Measurements from ENCODE around the gene ZNF839. TPM values are rescaled to one million over a fixed set of nuclear protein-coding genes. Genes with fewer than 3 reads are reported as not detected.

ZNF839 gene
- total RNA-seq, 1 experiment from 2014 or later, result 15.1 TPM

DNA sequence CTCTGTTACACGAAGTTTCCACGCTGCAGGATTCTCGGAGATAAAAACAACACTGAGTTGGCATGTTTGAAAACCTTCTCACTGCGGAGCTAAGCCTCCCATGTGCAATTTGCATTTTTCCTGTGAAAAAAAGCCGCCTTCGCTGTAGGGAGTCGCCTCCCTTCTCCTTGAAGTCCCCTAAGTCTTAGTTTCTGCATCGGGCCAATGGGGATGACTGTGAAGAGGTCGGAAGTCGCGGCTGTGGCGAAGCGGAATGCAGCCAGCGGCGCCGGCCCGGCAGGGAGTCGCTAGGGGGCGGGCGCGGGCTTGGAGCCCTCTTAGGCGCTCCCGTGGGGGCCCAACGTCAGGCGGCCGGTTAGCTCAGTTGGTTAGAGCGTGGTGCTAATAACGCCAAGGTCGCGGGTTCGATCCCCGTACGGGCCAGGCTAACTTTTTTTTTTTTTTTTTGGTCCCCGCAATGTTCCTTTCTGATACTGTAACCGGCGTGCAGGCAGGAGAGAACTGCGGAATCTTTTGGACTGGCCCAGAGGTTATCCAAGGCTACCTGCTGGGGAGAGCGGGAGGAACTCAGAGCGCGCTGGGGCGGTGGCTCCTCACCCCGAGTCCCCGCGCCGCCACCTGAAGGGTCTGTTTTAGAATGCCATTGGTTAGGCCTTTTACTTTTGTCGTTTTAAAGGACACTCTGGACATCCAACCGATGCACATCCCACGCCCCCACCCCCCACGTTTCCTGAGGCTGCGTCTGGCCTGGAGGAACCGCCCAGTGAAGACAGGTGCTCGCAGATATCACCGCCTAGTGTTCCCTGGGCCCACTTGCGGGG lies 2.6 kb upstream of the ZNF839 start (continued):
- TF ChIP-seq, protein P1, sequence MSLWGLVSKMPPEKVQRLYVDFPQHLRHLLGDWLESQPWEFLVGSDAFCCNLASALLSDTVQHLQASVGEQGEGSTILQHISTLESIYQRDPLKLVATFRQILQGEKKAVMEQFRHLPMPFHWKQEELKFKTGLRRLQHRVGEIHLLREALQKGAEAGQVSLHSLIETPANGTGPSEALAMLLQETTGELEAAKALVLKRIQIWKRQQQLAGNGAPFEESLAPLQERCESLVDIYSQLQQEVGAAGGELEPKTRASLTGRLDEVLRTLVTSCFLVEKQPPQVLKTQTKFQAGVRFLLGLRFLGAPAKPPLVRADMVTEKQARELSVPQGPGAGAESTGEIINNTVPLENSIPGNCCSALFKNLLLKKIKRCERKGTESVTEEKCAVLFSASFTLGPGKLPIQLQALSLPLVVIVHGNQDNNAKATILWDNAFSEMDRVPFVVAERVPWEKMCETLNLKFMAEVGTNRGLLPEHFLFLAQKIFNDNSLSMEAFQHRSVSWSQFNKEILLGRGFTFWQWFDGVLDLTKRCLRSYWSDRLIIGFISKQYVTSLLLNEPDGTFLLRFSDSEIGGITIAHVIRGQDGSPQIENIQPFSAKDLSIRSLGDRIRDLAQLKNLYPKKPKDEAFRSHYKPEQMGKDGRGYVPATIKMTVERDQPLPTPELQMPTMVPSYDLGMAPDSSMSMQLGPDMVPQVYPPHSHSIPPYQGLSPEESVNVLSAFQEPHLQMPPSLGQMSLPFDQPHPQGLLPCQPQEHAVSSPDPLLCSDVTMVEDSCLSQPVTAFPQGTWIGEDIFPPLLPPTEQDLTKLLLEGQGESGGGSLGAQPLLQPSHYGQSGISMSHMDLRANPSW (CRISPR knock-in tag; conservative IDR thresholded peaks at IDR 0.05; ENCODE audit: low read depth), result 0 out of 2 replicates have a peak, but pooled peaks have one; percentile 21
- no peak for TF ChIP-seq NR2C2 (CRISPR knock-in tag; IDR thresholded peaks at IDR 0.05)
- TF ChIP-seq, protein P2, sequence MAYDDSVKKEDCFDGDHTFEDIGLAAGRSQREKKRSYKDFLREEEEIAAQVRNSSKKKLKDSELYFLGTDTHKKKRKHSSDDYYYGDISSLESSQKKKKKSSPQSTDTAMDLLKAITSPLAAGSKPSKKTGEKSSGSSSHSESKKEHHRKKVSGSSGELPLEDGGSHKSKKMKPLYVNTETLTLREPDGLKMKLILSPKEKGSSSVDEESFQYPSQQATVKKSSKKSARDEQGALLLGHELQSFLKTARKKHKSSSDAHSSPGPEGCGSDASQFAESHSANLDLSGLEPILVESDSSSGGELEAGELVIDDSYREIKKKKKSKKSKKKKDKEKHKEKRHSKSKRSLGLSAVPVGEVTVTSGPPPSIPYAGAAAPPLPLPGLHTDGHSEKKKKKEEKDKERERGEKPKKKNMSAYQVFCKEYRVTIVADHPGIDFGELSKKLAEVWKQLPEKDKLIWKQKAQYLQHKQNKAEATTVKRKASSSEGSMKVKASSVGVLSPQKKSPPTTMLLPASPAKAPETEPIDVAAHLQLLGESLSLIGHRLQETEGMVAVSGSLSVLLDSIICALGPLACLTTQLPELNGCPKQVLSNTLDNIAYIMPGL (CRISPR knock-in tag; IDR thresholded peaks at IDR 0.05), result peak; percentile 95
- TF ChIP-seq, protein P3, sequence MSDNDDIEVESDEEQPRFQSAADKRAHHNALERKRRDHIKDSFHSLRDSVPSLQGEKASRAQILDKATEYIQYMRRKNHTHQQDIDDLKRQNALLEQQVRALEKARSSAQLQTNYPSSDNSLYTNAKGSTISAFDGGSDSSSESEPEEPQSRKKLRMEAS (CRISPR knock-in tag; IDR thresholded peaks at IDR 0.05), result peak; percentile 34; the same call in 1 of the 2 replicates
- no peak for TF ChIP-seq ZNF671 (CRISPR knock-in tag; IDR thresholded peaks at IDR 0.05)
- TF ChIP-seq, protein P4, sequence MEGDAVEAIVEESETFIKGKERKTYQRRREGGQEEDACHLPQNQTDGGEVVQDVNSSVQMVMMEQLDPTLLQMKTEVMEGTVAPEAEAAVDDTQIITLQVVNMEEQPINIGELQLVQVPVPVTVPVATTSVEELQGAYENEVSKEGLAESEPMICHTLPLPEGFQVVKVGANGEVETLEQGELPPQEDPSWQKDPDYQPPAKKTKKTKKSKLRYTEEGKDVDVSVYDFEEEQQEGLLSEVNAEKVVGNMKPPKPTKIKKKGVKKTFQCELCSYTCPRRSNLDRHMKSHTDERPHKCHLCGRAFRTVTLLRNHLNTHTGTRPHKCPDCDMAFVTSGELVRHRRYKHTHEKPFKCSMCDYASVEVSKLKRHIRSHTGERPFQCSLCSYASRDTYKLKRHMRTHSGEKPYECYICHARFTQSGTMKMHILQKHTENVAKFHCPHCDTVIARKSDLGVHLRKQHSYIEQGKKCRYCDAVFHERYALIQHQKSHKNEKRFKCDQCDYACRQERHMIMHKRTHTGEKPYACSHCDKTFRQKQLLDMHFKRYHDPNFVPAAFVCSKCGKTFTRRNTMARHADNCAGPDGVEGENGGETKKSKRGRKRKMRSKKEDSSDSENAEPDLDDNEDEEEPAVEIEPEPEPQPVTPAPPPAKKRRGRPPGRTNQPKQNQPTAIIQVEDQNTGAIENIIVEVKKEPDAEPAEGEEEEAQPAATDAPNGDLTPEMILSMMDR (IDR thresholded peaks at IDR 0.05), result no peak
- no peak for TF ChIP-seq GRHL2 (CRISPR knock-in tag; IDR thresholded peaks at IDR 0.05; ENCODE audit: insufficient replicate concordance, severe bottlenecking)
- no peak for TF ChIP-seq ATF1 (CRISPR knock-in tag; IDR thresholded peaks at IDR 0.05)
- TF ChIP-seq, protein P5, sequence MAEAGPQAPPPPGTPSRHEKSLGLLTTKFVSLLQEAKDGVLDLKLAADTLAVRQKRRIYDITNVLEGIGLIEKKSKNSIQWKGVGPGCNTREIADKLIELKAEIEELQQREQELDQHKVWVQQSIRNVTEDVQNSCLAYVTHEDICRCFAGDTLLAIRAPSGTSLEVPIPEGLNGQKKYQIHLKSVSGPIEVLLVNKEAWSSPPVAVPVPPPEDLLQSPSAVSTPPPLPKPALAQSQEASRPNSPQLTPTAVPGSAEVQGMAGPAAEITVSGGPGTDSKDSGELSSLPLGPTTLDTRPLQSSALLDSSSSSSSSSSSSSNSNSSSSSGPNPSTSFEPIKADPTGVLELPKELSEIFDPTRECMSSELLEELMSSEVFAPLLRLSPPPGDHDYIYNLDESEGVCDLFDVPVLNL (CRISPR knock-in tag; IDR thresholded peaks at IDR 0.05; ENCODE audit: borderline replicate concordance, low read depth), result no peak
- TF ChIP-seq, protein P6, sequence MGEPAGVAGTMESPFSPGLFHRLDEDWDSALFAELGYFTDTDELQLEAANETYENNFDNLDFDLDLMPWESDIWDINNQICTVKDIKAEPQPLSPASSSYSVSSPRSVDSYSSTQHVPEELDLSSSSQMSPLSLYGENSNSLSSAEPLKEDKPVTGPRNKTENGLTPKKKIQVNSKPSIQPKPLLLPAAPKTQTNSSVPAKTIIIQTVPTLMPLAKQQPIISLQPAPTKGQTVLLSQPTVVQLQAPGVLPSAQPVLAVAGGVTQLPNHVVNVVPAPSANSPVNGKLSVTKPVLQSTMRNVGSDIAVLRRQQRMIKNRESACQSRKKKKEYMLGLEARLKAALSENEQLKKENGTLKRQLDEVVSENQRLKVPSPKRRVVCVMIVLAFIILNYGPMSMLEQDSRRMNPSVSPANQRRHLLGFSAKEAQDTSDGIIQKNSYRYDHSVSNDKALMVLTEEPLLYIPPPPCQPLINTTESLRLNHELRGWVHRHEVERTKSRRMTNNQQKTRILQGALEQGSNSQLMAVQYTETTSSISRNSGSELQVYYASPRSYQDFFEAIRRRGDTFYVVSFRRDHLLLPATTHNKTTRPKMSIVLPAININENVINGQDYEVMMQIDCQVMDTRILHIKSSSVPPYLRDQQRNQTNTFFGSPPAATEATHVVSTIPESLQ (CRISPR knock-in tag; IDR thresholded peaks at IDR 0.05), result no peak
- TF ChIP-seq ZBTB21 (CRISPR knock-in tag; IDR thresholded peaks at IDR 0.05; ENCODE audit: borderline replicate concordance), result peak; percentile 90
- TF ChIP-seq TCF7 (CRISPR knock-in tag; IDR thresholded peaks at IDR 0.05; ENCODE audit: low read depth), result no peak
- TF ChIP-seq ZNF263 (CRISPR knock-in tag; IDR thresholded peaks at IDR 0.05; ENCODE audit: low read depth), result no peak
- TF ChIP-seq OVOL2 (CRISPR knock-in tag; IDR thresholded peaks at IDR 0.05; ENCODE audit: borderline replicate concordance), result no peak
- peak; percentile 63; the same call in 1 of the 2 replicates for TF ChIP-seq CBFB (CRISPR knock-in tag; IDR thresholded peaks at IDR 0.05; ENCODE audit: low read depth)
- TF ChIP-seq GABPB1 (CRISPR knock-in tag; IDR thresholded peaks at IDR 0.05), result peak; percentile 41; the same call in 1 of the 2 replicates
- no peak for TF ChIP-seq ZNF317 (CRISPR knock-in tag; IDR thresholded peaks at IDR 0.05; ENCODE audit: borderline replicate concordance, low read depth)
- no peak for TF ChIP-seq NFE2L1 (CRISPR knock-in tag; IDR thresholded peaks at IDR 0.05)
- TF ChIP-seq FOXP1 (CRISPR knock-in tag; IDR thresholded peaks at IDR 0.05; ENCODE audit: borderline replicate concordance), result no peak
- TF ChIP-seq, protein P7, sequence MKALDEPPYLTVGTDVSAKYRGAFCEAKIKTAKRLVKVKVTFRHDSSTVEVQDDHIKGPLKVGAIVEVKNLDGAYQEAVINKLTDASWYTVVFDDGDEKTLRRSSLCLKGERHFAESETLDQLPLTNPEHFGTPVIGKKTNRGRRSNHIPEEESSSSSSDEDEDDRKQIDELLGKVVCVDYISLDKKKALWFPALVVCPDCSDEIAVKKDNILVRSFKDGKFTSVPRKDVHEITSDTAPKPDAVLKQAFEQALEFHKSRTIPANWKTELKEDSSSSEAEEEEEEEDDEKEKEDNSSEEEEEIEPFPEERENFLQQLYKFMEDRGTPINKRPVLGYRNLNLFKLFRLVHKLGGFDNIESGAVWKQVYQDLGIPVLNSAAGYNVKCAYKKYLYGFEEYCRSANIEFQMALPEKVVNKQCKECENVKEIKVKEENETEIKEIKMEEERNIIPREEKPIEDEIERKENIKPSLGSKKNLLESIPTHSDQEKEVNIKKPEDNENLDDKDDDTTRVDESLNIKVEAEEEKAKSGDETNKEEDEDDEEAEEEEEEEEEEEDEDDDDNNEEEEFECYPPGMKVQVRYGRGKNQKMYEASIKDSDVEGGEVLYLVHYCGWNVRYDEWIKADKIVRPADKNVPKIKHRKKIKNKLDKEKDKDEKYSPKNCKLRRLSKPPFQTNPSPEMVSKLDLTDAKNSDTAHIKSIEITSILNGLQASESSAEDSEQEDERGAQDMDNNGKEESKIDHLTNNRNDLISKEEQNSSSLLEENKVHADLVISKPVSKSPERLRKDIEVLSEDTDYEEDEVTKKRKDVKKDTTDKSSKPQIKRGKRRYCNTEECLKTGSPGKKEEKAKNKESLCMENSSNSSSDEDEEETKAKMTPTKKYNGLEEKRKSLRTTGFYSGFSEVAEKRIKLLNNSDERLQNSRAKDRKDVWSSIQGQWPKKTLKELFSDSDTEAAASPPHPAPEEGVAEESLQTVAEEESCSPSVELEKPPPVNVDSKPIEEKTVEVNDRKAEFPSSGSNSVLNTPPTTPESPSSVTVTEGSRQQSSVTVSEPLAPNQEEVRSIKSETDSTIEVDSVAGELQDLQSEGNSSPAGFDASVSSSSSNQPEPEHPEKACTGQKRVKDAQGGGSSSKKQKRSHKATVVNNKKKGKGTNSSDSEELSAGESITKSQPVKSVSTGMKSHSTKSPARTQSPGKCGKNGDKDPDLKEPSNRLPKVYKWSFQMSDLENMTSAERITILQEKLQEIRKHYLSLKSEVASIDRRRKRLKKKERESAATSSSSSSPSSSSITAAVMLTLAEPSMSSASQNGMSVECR (CRISPR knock-in tag; IDR thresholded peaks at IDR 0.05; ENCODE audit: borderline replicate concordance), result no peak
- TF ChIP-seq, protein P8, sequence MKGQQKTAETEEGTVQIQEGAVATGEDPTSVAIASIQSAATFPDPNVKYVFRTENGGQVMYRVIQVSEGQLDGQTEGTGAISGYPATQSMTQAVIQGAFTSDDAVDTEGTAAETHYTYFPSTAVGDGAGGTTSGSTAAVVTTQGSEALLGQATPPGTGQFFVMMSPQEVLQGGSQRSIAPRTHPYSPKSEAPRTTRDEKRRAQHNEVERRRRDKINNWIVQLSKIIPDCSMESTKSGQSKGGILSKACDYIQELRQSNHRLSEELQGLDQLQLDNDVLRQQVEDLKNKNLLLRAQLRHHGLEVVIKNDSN (CRISPR knock-in tag; IDR thresholded peaks at IDR 0.05), result peak; percentile 37; the same call in 1 of the 2 replicates

Data from WTC11 (cell line).